CD1c-positive myeloid dendritic cell (primary cell): ENCODE data around the gene COL21A1.

Experiments used
- DNase-seq: peaks from one replicate; pipeline ENCODE4 v3.0.0-alpha.2; 2016; ENCODE audit errors: extremely low spot score

The COL21A1 gene

GRCh38 chr6:56245903-56246351 lies 1.5 kb downstream of the COL21A1 start:
- DNase-seq = no peak

DNA sequence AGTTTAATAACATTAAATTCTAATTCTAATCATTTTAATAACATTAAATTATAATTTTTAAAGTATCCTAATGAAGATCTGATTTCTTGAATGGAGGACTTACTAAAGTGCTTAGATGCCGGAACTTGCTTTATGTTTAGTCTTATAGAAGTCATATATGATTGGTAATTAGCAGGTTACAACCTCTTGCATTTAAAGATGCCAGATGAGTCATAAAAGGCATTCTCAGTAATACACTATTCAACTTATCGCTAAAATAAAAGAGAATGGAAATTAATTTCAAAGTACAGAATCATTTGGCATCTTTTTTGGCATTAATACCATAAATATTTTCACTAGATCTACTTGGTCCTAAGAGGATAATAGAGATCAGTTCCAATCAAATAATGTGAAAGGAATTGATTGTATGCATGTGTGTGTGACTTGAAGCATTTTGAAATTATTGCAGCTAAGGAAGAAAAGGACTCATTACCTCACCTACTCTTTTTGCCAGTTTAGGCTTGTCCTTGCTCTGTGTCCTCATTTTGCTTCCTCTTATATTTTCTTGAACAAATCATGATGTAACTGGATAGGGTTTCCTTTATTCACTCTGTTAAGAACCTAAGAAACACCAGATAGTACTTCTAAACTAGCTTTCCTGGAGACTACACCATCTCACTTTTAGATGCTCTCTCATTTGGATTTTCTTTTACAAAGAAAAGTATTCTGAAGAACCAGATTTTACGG lies 2.7 kb downstream of the COL21A1 start:
- peak; percentile 46 for DNase-seq

DNA sequence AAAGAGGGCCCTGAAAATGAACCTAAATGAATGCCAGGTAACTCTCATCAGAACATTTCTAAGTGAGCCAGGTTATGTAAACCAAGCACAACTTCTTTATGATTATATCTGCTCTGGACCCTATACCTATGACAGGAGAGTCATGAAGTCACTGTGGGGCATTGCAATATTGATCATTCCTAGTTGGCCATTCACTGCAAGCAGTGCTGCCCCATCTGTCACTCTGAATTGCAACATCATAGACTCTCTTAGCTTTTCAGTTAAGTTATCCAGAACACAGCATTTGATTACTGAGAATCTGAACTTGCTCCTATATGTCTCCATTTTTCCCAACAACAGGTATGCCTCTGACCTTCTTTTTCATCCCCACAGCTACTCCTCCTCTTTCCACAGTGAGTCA lies 3.3 kb downstream of the COL21A1 start:
- no peak for DNase-seq

- peak; percentile 76 for DNase-seq
Observed at GRCh38 chr6:56243518-56244070, 3.8 kb downstream of the COL21A1 start.

DNA sequence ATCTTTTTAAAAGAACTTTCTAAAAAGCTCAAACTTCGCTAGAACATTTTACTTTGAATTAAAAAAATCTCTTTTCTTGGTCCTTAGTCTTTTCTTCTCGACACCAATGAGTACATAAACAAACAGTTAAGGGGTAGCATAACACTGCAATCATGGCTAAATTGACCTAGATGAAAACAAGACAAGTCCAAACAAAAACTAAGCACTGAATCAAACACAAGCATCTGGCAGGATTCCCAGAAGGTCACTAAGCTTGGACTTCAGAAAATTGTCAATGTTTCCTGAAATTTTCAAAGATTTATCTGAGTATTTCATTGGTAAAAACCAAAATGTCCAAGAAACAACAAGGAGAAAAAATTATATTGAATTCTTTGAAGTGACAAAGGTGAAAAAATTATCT lies 5.0 kb downstream of the COL21A1 start:
- no peak for DNase-seq

- no peak for DNase-seq
Observed at GRCh38 chr6:56241124-56241802, 6.1 kb downstream of the COL21A1 start.

GRCh38 chr6:56238352-56238751 lies 9.0 kb downstream of the COL21A1 start:
- DNase-seq = no peak

DNA sequence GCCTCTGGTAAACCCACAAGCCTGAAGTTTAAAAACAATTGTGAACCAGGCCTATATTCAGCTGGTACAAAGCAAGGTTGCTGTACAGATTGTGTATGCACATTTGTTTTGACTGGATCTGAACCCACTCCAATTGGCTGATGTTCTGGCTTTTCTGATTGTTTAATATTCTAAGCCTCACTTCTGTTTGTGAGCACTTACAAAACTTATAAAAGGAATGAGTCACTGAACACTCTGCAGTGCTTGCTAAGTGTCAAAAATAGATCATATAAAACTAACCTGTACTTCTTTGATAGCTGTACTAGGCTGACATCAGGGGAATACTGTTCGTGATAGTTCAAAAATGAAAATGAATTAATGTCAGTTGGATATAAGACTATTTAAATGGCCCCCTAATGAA lies 12.1 kb downstream of the COL21A1 start:
- DNase-seq = no peak

DNA sequence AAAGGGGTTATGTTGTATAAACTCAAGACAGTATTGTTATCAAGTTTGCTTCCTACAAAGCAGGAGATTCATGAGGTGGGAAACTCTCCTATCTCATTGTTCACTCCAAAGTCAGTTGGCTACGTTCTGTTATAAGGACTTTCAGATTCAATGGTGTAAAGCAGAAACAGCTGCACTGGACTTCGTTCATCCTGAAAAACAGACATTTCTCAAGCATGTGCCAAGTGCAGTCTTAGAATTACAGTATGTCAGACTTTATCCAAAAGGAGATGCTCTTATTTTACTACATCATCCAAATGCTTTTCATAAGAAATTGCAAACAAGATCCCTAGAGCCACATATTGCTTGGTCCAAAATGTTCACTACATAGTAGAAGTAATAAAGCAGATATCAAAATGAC lies 14.9 kb downstream of the COL21A1 start:
- no peak for DNase-seq

- DNase-seq = no peak
Observed at GRCh38 chr6:56231827-56232226, 15.6 kb downstream of the COL21A1 start.

- no peak for DNase-seq
Observed at GRCh38 chr6:56230976-56231566, 16.3 kb downstream of the COL21A1 start.

- no peak for DNase-seq
Observed at GRCh38 chr6:56227071-56227879, 20.1 kb downstream of the COL21A1 start.

GRCh38 chr6:56223995-56224394 lies 23.4 kb downstream of the COL21A1 start:
- no peak for DNase-seq

- DNase-seq = no peak
Observed at GRCh38 chr6:56222499-56222898, 24.9 kb downstream of the COL21A1 start.

- no peak for DNase-seq
Observed at GRCh38 chr6:56220078-56220477, 27.3 kb downstream of the COL21A1 start.

- no peak for DNase-seq
Observed at GRCh38 chr6:56214703-56215101, 32.7 kb downstream of the COL21A1 start.

- DNase-seq = no peak
Observed at GRCh38 chr6:56214041-56214702, 33.2 kb downstream of the COL21A1 start.

DNA sequence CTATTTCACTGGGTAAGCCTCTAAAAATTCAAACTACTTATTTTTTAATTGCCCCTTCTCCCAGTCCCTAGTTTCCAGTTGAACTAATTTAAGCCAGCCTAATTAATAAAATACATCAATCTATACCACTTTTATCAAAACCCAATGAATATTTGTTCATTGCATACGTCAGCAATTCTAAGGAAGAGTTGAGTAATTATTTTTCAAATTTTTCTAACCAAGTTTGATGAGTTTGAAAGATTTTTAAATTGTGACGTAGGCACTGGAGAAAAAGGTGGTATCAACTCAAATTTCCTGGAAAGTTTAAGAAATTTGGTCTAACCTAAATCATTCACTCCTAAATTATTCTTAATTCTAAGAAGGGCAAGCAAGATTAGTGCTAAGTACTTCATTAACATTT lies 35.7 kb downstream of the COL21A1 start:
- no peak for DNase-seq

- no peak for DNase-seq
Observed at GRCh38 chr6:56204134-56204533, 43.2 kb downstream of the COL21A1 start.

DNA sequence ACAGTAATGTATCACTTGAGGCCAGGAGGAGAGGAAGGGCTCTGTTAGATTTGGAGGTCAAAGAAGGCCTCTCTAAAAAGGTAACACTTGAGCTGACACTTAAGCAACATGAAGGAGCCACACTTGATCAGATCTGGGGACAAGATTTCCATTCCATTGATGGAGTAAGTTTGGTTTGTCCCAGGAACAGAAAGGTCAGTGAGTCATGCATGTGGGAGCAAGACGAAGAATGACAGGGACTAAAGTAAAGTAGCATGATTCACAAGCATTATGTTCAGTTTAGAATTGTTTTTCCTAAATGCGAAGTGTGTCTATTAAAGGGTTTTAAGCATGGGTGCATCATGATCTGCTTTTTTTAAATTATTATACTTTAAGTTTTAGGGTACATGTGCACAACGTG lies 47.4 kb downstream of the COL21A1 start:
- no peak for DNase-seq

GRCh38 chr6:56193846-56194245 lies 53.5 kb downstream of the COL21A1 start:
- no peak for DNase-seq
